Measurements from ENCODE around the gene PLB1. TPM values are rescaled to one million over a fixed set of nuclear protein-coding genes. Genes with fewer than 3 reads are reported as not detected.

PLB1 gene
- total RNA-seq, 1 experiment from 2014 or later, result not detected

DNA sequence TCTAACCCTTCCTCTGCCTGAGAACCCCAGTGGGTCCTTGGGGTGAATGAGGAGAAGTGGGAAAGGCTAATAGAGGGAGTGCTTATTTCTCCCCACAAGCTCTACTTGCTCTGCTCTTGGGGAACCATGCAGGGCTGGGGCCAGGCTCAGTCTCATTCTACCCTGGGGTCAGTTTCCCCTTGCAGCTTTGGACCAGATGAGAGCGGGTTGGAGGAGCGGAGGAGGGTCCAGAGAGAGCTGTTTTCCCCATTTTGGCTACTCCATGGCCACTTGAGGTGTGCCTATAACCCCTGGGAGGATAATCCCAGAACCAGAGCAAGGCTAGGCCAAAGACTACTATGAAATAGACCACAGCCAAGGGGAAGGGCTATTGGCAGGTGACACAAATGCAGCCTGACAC is 29.6 kb downstream of the PLB1 start:
- no peak overlapping the region for H3K4me3 ChIP-seq (ENCODE audit: insufficient read depth, low read depth, low read length)
- no peaks in the 10 kb centered on the region for H3K27me3 ChIP-seq (ENCODE audit: control insufficient read depth, insufficient read depth, low read length)
- no peak for DNase-seq
- no peaks in the 10 kb centered on the region for H3K36me3 ChIP-seq (replicated peaks; ENCODE audit: control insufficient read depth, insufficient read depth, low read length)

DNA sequence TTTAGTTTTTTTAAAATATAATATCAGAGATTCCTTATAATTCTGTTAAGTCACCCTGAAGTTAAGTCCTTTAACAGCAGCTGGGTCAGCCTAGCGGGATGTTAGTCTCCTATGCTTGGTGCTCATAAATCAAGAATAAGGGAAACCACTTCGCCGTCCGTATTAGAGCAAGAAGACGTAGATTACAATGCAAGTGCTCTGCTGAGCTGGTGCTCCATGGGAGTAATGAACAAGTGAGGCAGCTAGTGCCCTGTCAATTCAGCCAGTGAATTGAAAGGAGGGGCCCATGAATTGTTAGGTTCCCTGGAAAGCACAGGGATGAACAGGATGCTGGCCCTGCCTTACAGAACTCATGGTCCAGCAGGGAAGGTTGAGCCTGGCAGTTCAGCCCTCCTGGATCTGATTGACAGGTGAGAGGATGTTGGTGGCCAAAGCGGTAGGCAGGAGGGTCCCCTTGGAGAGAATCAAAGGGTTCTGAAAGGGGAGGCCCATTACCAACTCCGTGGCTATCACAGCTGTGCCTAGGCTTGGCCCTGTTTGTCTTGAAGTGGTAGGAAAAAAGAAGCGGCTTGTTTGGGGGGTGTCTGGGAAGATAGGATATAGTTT is 30.8 kb downstream of the PLB1 start:
- H3K4me3 ChIP-seq (ENCODE audit: insufficient read depth, low read depth, low read length), result no peak overlapping the region
- H3K36me3 ChIP-seq (replicated peaks; ENCODE audit: control insufficient read depth, insufficient read depth, low read length), result no peaks in the 10 kb centered on the region
- no peak for DNase-seq
- H3K27me3 ChIP-seq (ENCODE audit: control insufficient read depth, insufficient read depth, low read length), result no peaks in the 10 kb centered on the region

DNA sequence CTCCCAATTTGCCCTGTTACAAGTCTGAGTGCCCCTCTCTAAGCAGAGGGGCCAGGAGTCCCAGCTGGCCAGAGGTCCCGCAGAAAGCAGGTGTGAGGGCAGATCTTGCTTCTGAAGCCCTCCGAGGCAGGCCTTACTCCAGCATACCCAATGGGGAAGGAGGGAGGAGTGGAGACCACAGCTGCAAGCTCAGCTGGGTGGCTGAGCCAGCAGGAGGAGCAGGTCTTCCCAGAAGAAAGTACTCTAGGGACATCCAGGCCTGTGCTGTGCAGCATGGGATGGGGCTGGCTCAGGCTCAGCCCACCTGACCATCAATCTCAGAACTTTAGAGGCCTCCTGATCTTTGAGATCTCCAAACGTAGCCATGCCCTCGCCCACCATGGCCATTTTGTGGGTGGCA is 31.3 kb downstream of the PLB1 start:
- DNase-seq, result no peak
- no peaks in the 10 kb centered on the region for H3K36me3 ChIP-seq (replicated peaks; ENCODE audit: control insufficient read depth, insufficient read depth, low read length)

DNA sequence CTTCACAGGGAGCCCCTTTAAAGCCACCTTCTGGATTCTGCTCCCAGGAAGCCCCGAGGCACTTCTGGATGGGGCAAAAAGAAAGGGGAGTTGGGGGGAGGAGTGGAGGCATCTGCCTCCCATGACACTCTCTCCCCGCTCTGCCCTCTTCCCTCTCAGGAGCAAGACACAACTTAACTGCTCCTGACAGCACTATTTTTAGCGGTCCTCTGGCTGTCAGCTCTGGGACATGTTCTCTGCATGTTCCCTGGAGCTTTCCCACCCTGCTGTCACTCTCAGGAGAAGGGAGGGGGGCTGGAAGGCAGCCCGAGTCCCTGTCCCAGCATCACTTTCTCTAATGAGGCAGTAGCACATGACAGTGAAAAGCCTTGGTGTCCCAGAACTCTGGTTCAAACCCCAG is 32.3 kb downstream of the PLB1 start:
- Histone ChIP-seq H3K27me3 (ENCODE audit: control insufficient read depth, insufficient read depth, low read length) (no peaks in the 10 kb centered on the region), H3K36me3 (replicated peaks; ENCODE audit: control insufficient read depth, insufficient read depth, low read length) (no peaks in the 10 kb centered on the region), H3K4me3 (ENCODE audit: insufficient read depth, low read depth, low read length) (no peak overlapping the region)
- DNase-seq, result no peak

More for the DNA sequence above, 31.3 kb downstream of the PLB1 start:
- Histone ChIP-seq H3K4me3 (ENCODE audit: insufficient read depth, low read depth, low read length) (no peak overlapping the region), H3K27me3 (ENCODE audit: control insufficient read depth, insufficient read depth, low read length) (no peaks in the 10 kb centered on the region)

DNA sequence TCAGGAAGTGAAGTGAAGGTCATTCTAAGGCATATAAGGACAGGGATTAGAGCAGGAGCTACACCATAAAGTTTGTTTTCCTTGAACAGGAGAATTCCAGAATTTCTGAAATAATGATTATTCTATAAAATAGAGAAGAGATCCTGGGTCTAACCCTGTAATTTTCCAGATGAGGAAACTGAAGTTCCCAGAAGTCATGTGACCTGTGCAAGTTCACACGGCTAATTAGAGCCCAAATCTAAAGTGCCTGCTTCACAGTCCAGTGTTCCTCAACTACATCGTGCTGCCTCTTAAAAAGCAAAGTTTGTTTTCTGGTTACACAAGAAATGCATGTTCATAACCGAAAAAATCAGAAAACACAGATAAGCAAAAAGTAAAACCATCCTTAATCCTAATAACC is 34.9 kb downstream of the PLB1 start:
- DNase-seq, result no peak
- Histone ChIP-seq H3K36me3 (replicated peaks; ENCODE audit: control insufficient read depth, insufficient read depth, low read length) (no peaks in the 10 kb centered on the region), H3K27me3 (ENCODE audit: control insufficient read depth, insufficient read depth, low read length) (no peaks in the 10 kb centered on the region), H3K4me3 (ENCODE audit: insufficient read depth, low read depth, low read length) (no peak overlapping the region)

DNA sequence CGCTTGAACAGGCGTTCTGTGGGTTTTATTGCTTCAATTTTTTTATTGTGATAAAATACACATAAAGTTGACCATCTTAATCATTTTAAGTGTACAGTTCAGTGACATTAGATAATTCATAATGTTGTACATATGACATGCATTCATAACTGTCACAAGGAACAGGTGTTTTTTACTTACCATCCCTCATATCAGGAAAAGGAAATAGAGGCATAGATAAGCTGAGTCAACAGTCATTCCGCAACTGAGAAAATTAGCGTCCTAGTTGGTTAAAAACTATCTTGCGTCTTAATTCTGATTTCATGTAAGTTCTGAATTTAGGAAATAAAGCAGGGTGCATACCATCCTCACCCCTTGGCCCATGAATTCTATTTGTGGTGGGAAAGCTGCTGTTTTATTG is 36.5 kb downstream of the PLB1 start:
- Histone ChIP-seq H3K36me3 (replicated peaks; ENCODE audit: control insufficient read depth, insufficient read depth, low read length) (no peaks in the 10 kb centered on the region), H3K27me3 (ENCODE audit: control insufficient read depth, insufficient read depth, low read length) (no peaks in the 10 kb centered on the region), H3K4me3 (ENCODE audit: insufficient read depth, low read depth, low read length) (no peak overlapping the region)
- no peak for DNase-seq

DNA sequence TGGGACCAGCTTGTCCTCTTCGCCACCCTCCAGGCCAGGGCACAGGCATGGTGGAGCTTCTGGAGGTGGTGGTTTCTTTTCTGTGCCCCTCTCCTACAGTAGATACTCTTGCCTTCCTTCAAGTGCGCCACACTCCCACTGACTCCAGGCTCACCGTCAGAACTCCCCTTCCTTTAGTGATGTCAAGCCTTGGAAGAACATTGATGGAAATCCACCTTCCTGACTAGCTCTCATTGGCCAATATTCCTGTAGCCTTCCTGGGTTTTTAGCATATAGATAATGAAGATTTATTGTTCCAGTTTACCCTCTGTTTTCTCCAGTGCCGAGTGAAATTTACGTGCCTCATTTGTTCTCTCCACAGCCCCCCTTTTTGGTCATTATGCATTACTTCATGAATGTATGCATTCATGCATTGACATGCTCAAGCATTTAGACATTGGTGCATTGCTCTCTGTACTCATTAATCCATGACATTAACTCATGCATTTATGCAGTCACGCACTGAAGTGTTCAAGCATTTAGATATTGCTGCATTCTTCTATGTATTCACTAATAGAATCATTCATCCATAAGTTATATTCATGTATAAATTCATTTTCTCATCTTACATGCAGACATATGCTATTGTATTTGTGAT is 37.3 kb downstream of the PLB1 start:
- Histone ChIP-seq H3K36me3 (replicated peaks; ENCODE audit: control insufficient read depth, insufficient read depth, low read length) (no peaks in the 10 kb centered on the region), H3K27me3 (ENCODE audit: control insufficient read depth, insufficient read depth, low read length) (no peaks in the 10 kb centered on the region), H3K4me3 (ENCODE audit: insufficient read depth, low read depth, low read length) (no peak overlapping the region)
- DNase-seq, result no peak

DNA sequence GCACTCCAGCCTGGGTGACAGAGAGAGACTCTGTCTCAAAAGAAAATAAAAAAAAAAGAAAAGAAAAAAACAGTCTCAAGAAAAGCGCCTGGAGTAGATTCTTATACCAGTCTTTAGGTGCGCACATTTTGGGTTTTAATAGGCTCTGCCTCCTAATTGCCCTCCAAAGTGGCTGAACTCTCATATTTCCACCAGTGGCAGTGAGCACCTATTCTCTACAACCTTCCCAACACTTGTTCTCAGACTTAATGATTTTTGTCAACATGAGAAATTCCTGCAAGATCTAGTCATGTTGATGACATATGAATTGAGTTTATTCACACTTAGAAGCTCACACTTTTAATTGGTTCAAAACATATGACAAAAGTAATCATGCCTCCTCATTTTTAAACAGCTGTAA is 39.0 kb downstream of the PLB1 start:
- H3K4me3 ChIP-seq (ENCODE audit: insufficient read depth, low read depth, low read length), result no peak overlapping the region
- DNase-seq, result no peak
- no peaks in the 10 kb centered on the region for H3K36me3 ChIP-seq (replicated peaks; ENCODE audit: control insufficient read depth, insufficient read depth, low read length)
- no peaks in the 10 kb centered on the region for H3K27me3 ChIP-seq (ENCODE audit: control insufficient read depth, insufficient read depth, low read length)

DNA sequence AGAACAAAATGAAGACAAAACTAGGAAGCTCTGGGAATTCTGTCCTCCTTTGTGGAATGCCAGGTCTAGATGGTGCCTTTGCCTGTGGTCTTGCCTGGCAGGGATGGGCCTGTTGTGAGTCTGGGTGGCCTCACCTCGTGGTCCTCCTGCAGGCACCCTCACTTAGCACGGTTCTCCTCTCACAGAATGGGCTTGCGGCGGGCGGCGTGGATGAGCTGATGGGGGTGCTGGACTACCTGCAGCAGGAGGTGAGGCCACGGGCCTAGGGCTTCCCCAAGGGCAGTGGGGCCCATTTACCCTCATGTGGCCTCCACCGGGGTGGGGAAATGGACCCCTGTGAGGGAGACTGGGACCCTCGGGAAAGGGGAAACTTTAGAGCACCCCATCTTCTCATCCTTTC is 42.3 kb downstream of the PLB1 start:
- no peaks in the 10 kb centered on the region for H3K36me3 ChIP-seq (replicated peaks; ENCODE audit: control insufficient read depth, insufficient read depth, low read length)
- H3K4me3 ChIP-seq (ENCODE audit: insufficient read depth, low read depth, low read length), result no peak overlapping the region
- no peaks in the 10 kb centered on the region for H3K27me3 ChIP-seq (ENCODE audit: control insufficient read depth, insufficient read depth, low read length)
- no peak for DNase-seq

DNA sequence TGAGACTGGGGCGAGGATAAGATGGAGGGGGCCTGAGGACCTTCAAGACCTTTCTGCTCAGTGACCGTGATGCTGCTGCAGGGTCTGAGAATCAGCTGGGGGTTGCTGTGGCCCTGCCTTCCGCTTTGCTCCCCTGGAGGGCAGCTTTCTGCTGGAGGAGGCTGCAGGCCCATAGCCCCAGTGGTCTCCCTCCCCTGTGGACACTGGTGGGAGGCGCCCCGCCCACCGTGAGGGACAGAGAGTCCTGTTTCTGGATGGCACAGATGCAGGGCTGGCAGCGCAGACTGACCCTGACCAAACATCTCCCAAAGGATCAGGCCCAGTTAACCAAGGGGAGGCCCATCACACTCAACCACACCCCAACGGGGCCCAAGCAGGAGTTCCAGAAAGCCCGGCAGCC is 42.8 kb downstream of the PLB1 start:
- Histone ChIP-seq H3K27me3 (ENCODE audit: control insufficient read depth, insufficient read depth, low read length) (no peaks in the 10 kb centered on the region), H3K4me3 (ENCODE audit: insufficient read depth, low read depth, low read length) (no peak overlapping the region), H3K36me3 (replicated peaks; ENCODE audit: control insufficient read depth, insufficient read depth, low read length) (no peaks in the 10 kb centered on the region)
- no peak for DNase-seq

DNA sequence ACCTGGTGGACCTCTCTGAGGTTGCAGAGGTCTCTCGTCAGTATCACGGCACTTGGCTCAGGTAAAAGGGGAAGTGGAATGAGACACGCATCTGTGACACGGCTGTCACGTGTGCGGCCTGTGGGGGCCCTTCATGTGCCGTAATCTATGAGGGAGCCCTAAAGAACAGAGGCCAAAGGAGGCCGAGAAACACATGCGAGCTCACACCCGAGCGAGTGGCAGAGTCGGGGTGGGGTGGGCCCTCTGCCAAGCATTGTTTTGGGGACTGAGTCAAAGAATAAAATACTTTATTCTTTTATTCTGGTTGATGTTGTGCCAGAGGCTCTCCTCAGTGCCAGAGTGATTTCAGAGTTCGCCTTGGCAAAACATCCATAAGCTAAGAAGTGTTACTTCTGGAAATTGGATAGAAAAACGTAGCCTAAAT is 43.3 kb downstream of the PLB1 start:
- DNase-seq, result no peak
- Histone ChIP-seq H3K4me3 (ENCODE audit: insufficient read depth, low read depth, low read length) (no peak overlapping the region), H3K36me3 (replicated peaks; ENCODE audit: control insufficient read depth, insufficient read depth, low read length) (no peaks in the 10 kb centered on the region), H3K27me3 (ENCODE audit: control insufficient read depth, insufficient read depth, low read length) (no peaks in the 10 kb centered on the region)

DNA sequence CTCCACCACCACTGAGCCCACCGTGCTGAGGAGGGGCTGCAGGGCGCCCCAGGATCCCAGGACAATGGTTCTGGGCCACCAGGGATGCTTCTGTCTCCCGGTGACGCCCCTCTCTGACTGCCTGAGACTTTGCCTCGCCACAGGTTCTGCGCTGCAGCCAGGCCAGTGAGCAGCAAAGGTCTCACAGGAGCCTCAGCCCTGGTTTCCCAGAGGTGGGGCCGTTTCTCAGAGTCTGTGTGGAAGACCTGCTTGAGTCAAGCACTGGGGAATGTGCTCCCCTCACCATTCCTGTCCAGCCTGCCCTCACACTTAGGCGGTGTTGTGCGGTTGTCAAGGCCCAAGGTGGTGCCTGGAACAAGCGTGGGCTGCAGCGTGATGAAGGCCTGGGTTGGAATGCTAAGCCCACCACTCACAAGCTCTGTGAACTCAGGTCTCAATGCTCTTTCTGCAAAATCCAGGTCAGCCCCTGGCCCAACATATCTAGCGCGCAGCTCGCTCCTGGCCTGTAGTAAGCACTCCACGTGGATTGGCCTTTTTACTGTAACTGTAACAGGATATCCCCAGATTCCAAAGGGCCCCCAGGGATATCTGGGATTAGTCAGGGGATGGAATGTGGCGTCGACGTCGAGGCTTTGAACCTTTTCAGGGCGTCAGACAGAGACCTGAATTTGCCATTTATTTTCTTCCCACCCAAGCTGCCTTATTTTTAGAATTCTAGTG is 47.6 kb downstream of the PLB1 start:
- Histone ChIP-seq H3K36me3 (replicated peaks; ENCODE audit: control insufficient read depth, insufficient read depth, low read length) (no peaks in the 10 kb centered on the region), H3K4me3 (ENCODE audit: insufficient read depth, low read depth, low read length) (no peak overlapping the region), H3K27me3 (ENCODE audit: control insufficient read depth, insufficient read depth, low read length) (no peaks in the 10 kb centered on the region)
- no peak for DNase-seq

DNA sequence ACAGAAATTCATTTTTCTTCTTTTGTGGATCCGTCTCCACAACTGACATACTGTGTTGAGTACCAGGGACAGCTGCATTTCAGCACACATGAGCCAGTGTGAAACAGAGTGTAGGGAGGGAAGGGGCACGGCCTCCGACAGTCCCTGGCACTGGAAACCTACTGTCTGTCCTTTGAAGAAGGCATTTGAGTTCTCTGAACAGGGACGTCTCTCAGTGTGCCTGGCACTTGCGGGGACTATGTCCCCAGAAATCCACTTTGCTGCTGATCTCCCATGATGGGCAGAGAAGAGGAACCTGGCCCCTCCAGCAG is 48.1 kb downstream of the PLB1 start:
- no peak for DNase-seq
- Histone ChIP-seq H3K36me3 (replicated peaks; ENCODE audit: control insufficient read depth, insufficient read depth, low read length) (no peaks in the 10 kb centered on the region), H3K27me3 (ENCODE audit: control insufficient read depth, insufficient read depth, low read length) (no peaks in the 10 kb centered on the region)

DNA sequence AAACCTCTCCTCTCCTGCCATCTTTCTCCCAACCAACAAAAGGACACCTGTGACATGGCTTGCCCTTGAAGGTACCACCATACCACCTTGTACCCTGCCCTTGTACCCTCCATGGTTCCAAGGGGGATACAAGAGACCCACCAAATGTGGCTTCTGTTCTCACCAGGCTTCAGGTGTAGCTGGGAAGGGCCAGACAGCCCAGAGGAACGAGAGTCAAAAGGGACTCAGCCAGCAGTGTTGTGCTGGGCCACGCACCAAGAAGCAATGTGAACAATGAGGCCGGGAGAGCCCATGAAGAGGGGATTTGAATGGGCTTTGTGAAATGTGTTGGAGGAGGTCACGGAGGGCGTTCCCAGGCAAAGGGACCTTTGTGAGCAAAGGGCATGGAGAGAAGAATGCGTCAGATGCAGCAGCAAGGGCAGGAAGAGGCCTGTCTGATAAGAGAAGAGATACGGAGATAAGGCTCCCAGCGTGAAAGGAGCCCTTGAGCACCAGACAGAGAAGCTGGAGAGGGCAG is 48.6 kb downstream of the PLB1 start:
- DNase-seq, result no peak
- no peaks in the 10 kb centered on the region for H3K27me3 ChIP-seq (ENCODE audit: control insufficient read depth, insufficient read depth, low read length)
- no peaks in the 10 kb centered on the region for H3K36me3 ChIP-seq (replicated peaks; ENCODE audit: control insufficient read depth, insufficient read depth, low read length)

More for the DNA sequence above, 48.1 kb downstream of the PLB1 start:
- H3K4me3 ChIP-seq (ENCODE audit: insufficient read depth, low read depth, low read length), result no peak overlapping the region

DNA sequence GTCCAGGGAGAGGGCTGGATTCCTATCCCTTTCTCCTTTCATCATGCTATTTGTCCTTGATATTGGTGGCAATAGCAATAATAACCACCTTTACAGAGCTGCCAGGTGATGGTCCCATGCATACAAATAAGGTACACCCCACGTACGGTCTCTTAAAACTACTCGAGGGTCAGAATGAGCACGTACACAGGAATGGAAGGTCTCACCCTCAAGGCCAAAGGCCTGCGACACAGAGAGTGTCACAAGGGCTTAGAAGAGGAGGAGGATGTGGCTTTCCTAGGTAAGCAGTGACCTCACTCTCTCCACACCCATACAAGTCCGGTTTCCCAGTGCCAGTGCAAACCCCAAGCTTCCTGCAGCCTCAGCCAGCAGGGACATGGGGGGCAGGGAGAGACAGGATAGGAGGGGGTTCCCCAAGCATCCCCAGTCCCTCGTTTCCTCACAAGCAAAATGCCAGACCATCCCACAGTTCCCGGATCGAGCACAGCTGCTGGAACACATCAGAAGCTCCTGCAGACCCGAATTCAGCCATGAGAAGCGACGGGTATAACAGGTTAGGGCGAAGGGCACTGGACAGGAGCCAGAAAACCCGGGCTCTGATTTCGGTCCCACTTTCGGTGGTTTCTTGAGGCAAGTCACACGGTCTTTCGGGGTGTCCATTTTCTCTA is 49.2 kb downstream of the PLB1 start:
- no peaks in the 10 kb centered on the region for H3K27me3 ChIP-seq (ENCODE audit: control insufficient read depth, insufficient read depth, low read length)
- H3K4me3 ChIP-seq (ENCODE audit: insufficient read depth, low read depth, low read length), result no peak overlapping the region
- DNase-seq, result no peak
- H3K36me3 ChIP-seq (replicated peaks; ENCODE audit: control insufficient read depth, insufficient read depth, low read length), result no peaks in the 10 kb centered on the region

More for the DNA sequence above, 48.6 kb downstream of the PLB1 start:
- no peak overlapping the region for H3K4me3 ChIP-seq (ENCODE audit: insufficient read depth, low read depth, low read length)

Measured in H7 (cell line).